Heart left ventricle (tissue), 13 donors: Measurements from ENCODE around the gene NFASC.

Source experiments
- CTCF ChIP-seq, 12 donors: fragments of 200-600 bp; sonication (generic) in 4 of 12; IDR thresholded peaks; one replicate each; pipeline versions ENCODE4 v1.5.0 to v1.8.0; 2018 to 2022; ENCODE audit warnings: antibody characterized with exemption in 12 of 12, mild to moderate bottlenecking in 5 of 12
- POLR2A ChIP-seq, 2 donors: fragments of 450-650 bp; IDR thresholded peaks; one replicate each; pipeline ENCODE4 v1.6.1; 2017; ENCODE audit warnings: antibody characterized with exemption in 2 of 2, mild to moderate bottlenecking in 2 of 2, moderate library complexity in 2 of 2
- donor health status: ischemic (EF 13 %, LVEDD 7.1; RV severe dilation, severe dysfunction).
- donor health status: DM: no; HTN: yes; CAD: no.
- donor health status: DM: no; HTN: no; CAD: no.
- donor health status: ischemic (EF 25% LVEDD 6.9; RV normal size, moderate dysfunction).
- donor health status: ischemic (EF 25% LVEDD 5.7; RV mildly dilated, moderate dysfunction).
- donor health status: ischemic (EF 35%, LVEDD 5.7; RV mildly dilated, moderate dysfunction).
- donor health status: nonischemic (EF 11% LVEDD 7.7; RV severe dilation, severe dysfunction).
- donor health status: DM: yes; HTN: yes; CAD: no.
- donor health status: PGD.
- donor health status: ischemic (EF 29% LVEDD 5.4; RV normal size, mild dysfunction).
- donor health status: nonischemic (EF 23%, LVEDD 6.1; RV moderate dilation, normal function).

GRCh38 chr1:204931313-204931712, 60.7 kb downstream of the NFASC start:
- TF ChIP-seq CTCF (IDR thresholded peaks at IDR 0.05) (no peak), POLR2A (IDR thresholded peaks at IDR 0.05) (no peak)
